Activated effector memory CD4-positive, alpha-beta T cell treated with Interleukin-2 at 50 U/mL for 16 hours (primary cell): ENCODE data around the gene TMEM119.

ENCODE experiments used
- DNase-seq: peaks from one replicate; pipeline ENCODE4 v3.0.0-alpha.2; 2020

Gene TMEM119, protein sequence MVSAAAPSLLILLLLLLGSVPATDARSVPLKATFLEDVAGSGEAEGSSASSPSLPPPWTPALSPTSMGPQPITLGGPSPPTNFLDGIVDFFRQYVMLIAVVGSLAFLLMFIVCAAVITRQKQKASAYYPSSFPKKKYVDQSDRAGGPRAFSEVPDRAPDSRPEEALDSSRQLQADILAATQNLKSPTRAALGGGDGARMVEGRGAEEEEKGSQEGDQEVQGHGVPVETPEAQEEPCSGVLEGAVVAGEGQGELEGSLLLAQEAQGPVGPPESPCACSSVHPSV

DNA sequence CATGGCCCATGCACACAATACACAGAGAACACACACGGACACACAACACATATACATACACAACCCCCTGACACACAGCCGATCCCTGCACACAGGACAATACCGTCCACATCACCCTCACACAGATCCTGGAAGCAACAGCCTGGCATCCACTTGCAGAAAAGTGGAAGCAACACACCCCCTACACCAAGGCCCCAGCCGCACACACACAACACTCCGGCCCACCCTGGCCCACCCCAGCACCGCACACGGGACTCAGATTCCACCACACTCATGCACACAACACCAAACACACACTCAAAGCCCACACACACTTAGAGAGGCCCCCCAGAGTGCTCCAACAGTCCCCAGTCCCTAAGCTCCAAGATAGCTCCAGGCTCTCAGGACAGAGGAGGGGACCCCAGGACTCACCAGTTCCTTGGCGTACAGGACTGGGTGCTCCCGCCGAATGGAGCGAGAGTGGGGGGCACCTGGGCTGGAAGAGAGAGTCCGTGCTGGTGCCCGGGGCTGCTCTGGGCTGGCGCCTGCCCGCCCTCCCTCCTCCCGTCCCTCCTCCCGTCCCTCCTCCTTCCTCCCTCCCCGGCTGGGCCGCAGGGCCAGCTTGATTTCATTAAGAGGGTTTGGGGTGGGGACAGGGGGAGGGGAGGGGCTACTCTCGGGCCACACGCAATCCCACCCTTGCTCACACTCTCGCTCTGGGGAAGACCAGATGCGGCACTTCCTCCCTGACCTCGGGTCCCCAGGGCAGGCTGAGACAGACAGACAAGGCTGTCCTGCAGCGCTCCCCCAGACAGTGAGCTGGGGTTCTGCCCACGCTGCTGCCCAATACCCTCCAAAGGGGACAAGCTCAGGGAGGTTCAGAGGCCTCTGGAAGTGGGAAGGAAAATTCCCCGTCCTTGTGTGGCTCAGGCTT is at the start of gene TMEM119:
Gene TMEM119 (minus strand): TSS at position 526 of the 913 bp plus-strand sequence. CDS start 5,701 bp downstream, outside the sequence.
- no peak for DNase-seq

GRCh38 chr12:108646600-108647579 is 49.0 kb upstream of the TMEM119 start:
- no peak for DNase-seq

DNA sequence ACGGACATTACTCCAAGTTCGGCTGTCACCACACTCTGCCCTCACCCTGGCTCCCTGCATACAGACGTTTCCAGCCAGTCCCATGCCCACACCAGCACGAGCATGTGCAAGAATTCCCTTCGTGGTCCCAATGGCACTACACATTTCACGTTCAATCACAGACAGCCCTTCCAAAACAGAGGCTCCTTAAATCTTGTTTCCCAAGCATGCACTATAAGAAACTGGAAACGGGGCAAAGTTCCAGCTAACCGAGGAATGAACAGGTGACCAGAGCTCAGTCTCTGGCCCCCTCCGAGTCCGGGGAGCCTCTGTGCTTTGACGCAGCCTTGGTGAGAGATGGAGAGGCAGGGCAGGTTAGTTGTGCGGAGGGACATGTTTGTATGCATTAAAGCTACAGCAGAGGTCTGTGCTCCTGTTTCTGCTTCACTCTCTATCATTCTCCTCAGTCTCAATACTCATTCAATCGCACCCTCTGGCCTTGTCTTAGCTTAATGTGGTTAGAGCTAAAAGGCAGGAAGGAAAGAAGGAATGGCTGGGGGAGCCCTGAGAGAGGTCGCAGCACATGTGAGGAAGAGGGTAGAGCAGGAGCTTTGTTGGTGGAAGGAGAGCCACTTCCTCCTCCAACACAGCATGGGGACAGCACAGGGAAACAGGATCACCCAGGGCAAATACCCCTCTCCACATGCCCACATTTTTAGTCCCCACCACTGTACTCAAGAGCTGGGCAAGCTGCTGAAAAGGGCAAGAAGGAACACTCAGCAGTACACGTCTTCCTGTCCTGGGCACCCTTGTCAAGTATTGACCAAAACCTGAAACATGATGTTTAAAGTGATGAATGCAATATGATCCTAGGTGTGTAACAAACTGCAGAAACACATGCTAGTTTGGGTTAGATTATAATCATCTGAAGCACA is 48.1 kb upstream of the TMEM119 start:
- no peak for DNase-seq

DNA sequence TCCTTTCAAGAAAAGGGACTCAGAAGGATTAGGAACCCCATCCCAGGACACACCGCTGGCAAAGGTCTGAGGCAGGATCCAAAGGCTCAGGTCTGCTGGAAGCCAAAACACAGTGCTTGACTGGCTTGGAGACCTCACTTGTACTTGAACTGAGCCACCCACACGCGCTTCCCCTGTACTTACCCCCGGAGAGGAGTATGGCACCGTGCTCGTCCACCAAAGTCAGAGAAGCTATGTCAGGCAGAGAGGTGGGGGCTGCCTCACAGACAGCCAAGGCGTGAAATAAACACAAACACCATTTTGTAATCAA is 46.9 kb upstream of the TMEM119 start:
- DNase-seq = no peak

DNA sequence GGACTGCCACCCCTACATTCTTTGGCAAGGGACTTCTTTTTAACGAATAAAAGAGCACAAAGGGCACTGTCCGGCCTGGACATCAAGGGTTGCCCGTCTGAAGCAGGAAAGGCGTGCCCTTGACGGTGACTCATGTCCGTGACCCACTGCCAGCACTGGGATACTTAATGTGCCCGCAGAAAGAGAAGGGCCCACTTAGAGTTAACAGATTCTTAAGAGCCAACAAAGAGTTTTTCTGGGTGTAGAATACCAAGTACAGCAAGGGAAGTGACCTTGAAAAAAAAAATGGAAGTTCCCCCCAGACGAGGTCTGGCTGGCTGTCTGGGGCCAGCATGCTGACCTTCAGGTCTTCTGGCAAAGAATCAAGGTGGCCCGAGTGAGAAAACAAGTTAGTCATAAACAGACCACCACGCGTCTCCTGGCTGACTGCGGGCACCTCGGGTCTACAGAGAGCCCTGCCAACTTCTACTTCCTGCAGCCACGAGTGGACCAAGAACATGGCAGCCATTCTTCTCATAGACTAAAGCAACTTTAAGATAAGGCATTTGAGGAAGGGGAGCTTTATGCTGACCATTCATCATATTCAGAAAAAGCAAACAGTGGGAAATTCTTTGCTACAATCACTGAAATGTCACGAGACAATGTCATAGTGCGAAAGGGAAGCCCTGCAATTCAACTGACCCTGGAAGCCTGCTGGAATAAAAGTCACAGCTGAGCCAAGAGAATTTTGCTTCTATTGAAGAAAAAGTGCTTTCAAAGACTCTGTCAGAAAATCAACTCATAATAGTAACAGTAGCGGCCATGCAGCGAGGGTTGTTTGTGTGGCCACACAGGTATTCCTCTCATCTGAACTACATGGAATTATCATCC is 46.3 kb upstream of the TMEM119 start:
- no peak for DNase-seq

DNA sequence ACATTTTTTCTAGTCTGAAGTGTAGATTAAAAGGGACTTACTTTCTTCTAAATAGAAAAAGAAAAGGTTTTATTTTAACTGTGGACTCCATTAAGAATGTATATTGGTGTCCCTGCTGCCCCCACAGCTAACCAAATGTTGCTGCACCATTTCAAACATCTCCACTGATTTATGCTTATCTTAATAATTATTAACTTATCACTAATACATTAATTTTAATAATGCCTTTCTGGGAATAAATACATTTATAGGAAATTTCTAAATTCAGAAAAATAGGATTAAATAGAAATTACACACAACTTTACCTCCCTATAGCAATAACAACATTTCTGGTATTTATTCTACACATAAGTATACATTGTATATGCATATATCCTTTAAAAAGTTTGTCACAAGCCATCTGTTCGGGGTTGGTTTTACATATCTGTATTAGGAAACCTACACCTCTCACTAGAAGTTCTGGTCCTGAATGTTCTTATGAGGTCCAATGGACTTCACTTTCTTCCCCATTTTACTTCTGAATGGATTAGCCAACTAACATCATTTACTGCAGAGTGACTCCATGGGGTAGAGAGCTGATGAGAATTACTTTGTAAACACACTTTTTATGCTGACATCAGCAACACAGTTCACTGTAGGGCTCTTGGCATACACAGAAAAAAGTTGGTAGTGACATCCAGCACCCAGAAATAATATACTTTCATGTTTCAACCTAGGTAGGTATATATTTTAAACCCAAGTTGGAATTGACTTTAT is 45.2 kb upstream of the TMEM119 start:
- DNase-seq = no peak

- DNase-seq = no peak
Measured at GRCh38 chr12:108642269-108642870, 44.5 kb upstream of the TMEM119 start.

DNA sequence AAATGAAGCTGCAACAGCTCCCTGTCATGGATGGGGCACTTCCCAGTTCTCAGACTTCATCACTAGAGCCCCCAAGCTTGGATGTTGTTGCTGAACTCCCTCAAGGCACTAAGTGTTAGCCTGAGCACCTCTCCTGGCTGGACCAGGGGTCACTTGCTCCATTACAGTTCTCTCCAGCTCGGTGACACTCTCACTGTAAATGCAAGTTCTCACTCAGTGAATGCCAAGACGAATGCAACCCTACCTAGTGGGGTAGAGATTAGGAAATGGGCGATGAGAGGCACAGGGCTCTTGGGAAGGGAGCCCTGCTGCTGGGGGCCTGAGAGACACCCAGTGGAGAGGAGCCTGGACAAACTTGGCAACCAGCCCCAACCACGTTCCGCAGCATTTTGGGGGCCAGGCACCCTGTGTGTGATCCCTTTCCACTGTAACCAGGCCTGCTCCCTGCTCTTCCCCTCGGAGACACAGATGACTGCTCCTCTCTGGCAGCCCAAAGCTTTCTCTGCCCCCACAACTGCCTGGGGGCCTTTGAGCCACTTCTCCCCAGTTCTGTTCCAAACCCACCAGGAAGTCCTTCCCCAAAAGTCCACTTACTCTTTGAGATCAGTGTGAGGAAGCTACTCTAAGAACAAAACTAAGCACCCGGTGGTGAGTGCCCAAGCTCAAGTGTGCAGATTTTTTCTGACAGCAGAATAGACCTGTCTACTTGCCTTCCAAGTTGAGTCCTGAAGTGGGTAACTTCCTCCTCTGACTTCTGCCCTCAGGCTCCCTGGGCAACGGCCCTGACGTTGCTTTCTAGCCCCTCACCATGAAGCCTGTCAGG is 43.8 kb upstream of the TMEM119 start:
- no peak for DNase-seq

GRCh38 chr12:108640802-108641445 is 43.0 kb upstream of the TMEM119 start:
- DNase-seq = no peak

GRCh38 chr12:108638997-108639822 is 41.3 kb upstream of the TMEM119 start:
- DNase-seq = no peak

GRCh38 chr12:108638141-108638827 is 40.4 kb upstream of the TMEM119 start:
- DNase-seq = no peak

DNA sequence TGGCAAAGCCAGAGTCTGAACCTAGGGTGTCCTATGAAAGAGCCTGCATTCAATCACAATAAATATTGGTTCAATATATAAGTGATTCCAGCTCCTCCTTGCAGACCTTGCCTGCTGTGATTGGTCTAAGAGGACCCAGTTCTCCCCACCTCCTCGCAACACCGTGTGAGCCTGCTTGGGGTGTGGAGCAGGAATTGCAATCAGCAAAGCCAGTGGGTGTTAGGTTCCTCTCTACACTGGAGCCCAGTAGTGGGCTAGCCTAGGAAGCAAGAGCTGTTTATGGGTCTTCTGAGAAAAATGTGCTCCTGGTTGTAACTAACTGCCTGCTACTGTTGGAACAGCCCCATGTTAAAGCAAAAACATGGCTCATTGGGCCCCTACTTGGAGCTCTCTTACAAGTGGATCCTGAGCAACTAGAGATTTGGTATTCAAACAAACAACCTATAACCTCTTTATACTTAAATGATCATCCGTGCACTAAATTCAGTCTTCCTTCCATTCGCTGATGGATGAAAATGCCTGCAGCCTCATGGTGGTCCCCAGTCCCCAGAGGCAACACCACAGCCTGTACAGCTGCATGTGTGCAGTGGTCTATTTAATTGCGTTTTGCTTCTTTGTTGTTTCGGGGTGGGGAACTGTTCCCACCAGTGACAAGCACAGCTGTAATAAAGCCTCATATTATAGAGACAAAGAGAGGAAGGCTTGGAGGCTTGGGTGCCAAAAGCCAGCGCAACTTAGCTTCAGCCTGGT is 39.5 kb upstream of the TMEM119 start:
- no peak for DNase-seq

- DNase-seq = no peak
Measured at GRCh38 chr12:108635997-108636808, 38.3 kb upstream of the TMEM119 start.

DNA sequence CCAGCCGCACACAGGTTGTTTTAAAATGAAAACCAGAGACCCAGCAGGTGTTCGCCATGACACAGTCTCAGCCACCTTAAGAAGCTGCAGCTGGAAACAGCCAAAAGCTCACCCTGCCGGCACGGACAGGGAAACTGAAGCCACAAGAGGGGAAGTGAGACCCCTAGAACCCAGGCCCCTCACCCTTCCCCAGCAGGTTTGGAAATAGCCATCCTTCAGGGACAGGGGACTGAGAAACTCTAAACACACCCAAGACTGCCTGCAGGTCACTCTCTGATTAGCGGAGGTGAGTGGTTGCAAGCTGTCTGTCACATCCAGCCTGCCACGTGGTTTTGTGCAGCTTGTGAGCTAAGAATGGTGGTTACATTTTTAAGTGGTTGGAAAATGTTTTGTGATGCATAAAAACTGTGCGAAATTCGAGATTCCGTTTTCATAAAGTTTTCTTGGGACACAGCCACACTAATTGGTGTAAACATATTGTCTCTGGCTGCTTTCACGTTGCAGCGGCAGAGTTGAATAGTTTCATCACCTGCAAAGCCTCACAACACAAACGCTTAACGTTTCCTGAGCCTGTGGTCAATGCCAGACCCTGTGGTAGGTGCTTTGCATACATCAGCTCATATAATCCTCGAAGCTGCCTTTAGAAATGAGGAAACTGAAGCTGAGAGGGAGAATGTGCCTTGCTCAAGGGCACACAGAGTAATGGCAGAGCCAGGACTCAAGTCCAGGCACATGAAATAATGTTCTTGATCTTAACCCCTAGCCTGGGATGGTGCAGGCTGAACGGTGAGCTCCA is 37.5 kb upstream of the TMEM119 start:
- no peak for DNase-seq
